GM10248 (cell line): ENCODE data around the gene ZNF655.

Experiments used
- CTCF ChIA-PET: fragments of 300-600 bp; sonication (Branson Sonifier 250); formaldehyde crosslinking; extraction: SDS; loops from one replicate; lab custom pipeline; 2021; ENCODE audit warnings: antibody characterized with exemption; lab: Yijun Ruan, JAX
- POLR2A ChIA-PET: fragments of 350-650 bp; sonication (Branson Sonifier 250); formaldehyde crosslinking; extraction: SDS; loops from one replicate; lab custom pipeline; 2020; ENCODE audit warnings: antibody characterized with exemption; lab: Yijun Ruan, JAX
- DNase-seq: peaks from one replicate; pipeline ENCODE4 v3.0.0; 2012; ENCODE audit errors: extremely low spot score
- CTCF ChIP-seq: IDR thresholded peaks from 2 replicates; pipeline ENCODE4 v1.5.1; 2012; ENCODE audit warnings: mild to moderate bottlenecking, low read depth; ENCODE audit errors: extremely low read depth, missing control alignments, control extremely low read depth

The ZNF655 gene

GRCh38 chr7:99605527-99605926 is 47.1 kb downstream of the ZNF655 start:
- no peak for TF ChIP-seq CTCF
- no peak for DNase-seq
- ChIA-PET POLR2A (no interaction called here), CTCF (interaction anchor here (2.9 kb wide), 1 partner anchor 10 kb away, joined by 13 read pairs; the partner anchor contains the start of gene ZSCAN25)

GRCh38 chr7:99606531-99606930 is 48.1 kb downstream of the ZNF655 start:
- CTCF ChIA-PET = interaction anchor here (2.9 kb wide), 1 partner anchor 9 kb away, joined by 13 read pairs; the partner anchor contains the start of gene ZSCAN25
- no peak for DNase-seq
- no peak for TF ChIP-seq CTCF
- POLR2A ChIA-PET = no interaction called here

GRCh38 chr7:99607548-99607947 is 49.1 kb downstream of the ZNF655 start:
- POLR2A ChIA-PET = no interaction called here
- TF ChIP-seq CTCF = no peak
- CTCF ChIA-PET = interaction anchor here (0.6 kb wide), 1 partner anchor 9 kb away, joined by 3 read pairs; the partner anchor contains the start of gene ZSCAN25
- DNase-seq = peak; percentile 3

- ChIA-PET CTCF (interaction anchor here (4.0 kb wide), 1 partner anchor 9 kb away, joined by 13 read pairs; no protein-coding TSS in a partner anchor), POLR2A (no interaction called here)
- no peak for DNase-seq
- TF ChIP-seq CTCF = no peak
These were observed 56.1 kb downstream of the ZNF655 start for GRCh38 chr7:99614495-99614894.

GRCh38 chr7:99615989-99616358 is 57.5 kb downstream of the ZNF655 start:
- ChIA-PET CTCF (interaction anchor here (1.1 to 4.0 kb wide), 6 partner anchors 8 to 376 kb away, joined by 3 to 13 read pairs (median 3); partner anchors contain the start of gene ZNF655), POLR2A (no interaction called here)
- TF ChIP-seq CTCF = no peak
- DNase-seq = no peak

GRCh38 chr7:99616359-99617191 is 58.1 kb downstream of the ZNF655 start, which contains the start of gene ZSCAN25:
Gene ZSCAN25, plus strand, starts transcription at chr7:99616946. Its CDS starts 2,661 bp downstream, at chr7:99619607.
- DNase-seq = peak; percentile 95
- ChIA-PET POLR2A (no interaction called here), CTCF (interaction anchor here (1.1 to 4.0 kb wide), 7 partner anchors 9 to 376 kb away, joined by 3 to 13 read pairs (median 3); partner anchors contain the start of gene ZNF655)
- peak; percentile 65 for TF ChIP-seq CTCF
